HL-60 (cell line): ENCODE data around the gene CHD1.
"Not testable (repeated sequence)": the region's sequence is repeated elsewhere in the genome, so short reads cannot be mapped to it uniquely, and the experiment has no call there.

Experiments used
- DNase-seq, 2 experiments: peaks; one replicate each; pipeline ENCODE4 v3.0.0-alpha.2; 2010 to 2020; ENCODE audit warnings: low read depth in 1 of 2, low spot score in 1 of 2
- H3K27ac ChIP-seq: fragments of 250-450 bp; sonication (Bioruptor Pico); replicated peaks from 2 replicates; pipeline ENCODE4 v1.5.1; 2020; ENCODE audit warnings: mild to moderate bottlenecking, moderate library complexity
- H3K27me3 ChIP-seq: fragments of 250-450 bp; sonication (Bioruptor Pico); 2 replicates; pipeline ENCODE4 v1.5.1; 2021; ENCODE audit warnings: mild to moderate bottlenecking, moderate library complexity; ENCODE audit not compliant: insufficient read depth, poor library complexity, severe bottlenecking
- H3K4me3 ChIP-seq: replicated peaks from 2 replicates; pipeline ENCODE4 v1.5.1; 2011; ENCODE audit warnings: mild to moderate bottlenecking, control low read depth, low read length; ENCODE audit not compliant: insufficient read depth
- CTCF ChIP-seq: IDR thresholded peaks from one replicate; pipeline ENCODE4 v1.5.1; 2011; ENCODE audit warnings: low read length, control low read depth, inconsistent platforms; ENCODE audit not compliant: insufficient read depth
- GABPA ChIP-seq: IDR thresholded peaks from 2 replicates; pipeline ENCODE4 v1.6.1; 2012; ENCODE audit warnings: low read depth
- POLR2AphosphoS5 ChIP-seq: IDR thresholded peaks from 2 replicates; pipeline ENCODE4 v1.6.1; 2012; ENCODE audit warnings: low read depth
- REST ChIP-seq: IDR thresholded peaks from 2 replicates; pipeline ENCODE4 v1.6.1; 2012; ENCODE audit warnings: low read depth; ENCODE audit not compliant: insufficient replicate concordance
- SPI1 ChIP-seq: IDR thresholded peaks from 2 replicates; pipeline ENCODE4 v1.6.1; 2012; ENCODE audit warnings: low read depth, mild to moderate bottlenecking, borderline replicate concordance

CHD1 gene

GRCh38 chr5:98957307-98957706, 28.5 kb upstream of the CHD1 start:
- no peaks in the 10 kb centered on the region for H3K27me3 ChIP-seq
- no peak for TF ChIP-seq GABPA
- no peak for TF ChIP-seq REST
- TF ChIP-seq CTCF: no peak
- TF ChIP-seq SPI1: no peak
- no peak for TF ChIP-seq POLR2AphosphoS5
- no peak overlapping the region for H3K4me3 ChIP-seq
- H3K27ac ChIP-seq: no peak overlapping the region
- no peak for DNase-seq

GRCh38 chr5:98955888-98956287, 27.1 kb upstream of the CHD1 start:
- not testable (repeated sequence) for H3K27me3 ChIP-seq, DNase-seq, H3K4me3 ChIP-seq, H3K27ac ChIP-seq

- H3K27me3 ChIP-seq, DNase-seq, H3K4me3 ChIP-seq, H3K27ac ChIP-seq: not testable (repeated sequence)
These were observed 26.7 kb upstream of the CHD1 start for GRCh38 chr5:98955471-98955870.

DNA sequence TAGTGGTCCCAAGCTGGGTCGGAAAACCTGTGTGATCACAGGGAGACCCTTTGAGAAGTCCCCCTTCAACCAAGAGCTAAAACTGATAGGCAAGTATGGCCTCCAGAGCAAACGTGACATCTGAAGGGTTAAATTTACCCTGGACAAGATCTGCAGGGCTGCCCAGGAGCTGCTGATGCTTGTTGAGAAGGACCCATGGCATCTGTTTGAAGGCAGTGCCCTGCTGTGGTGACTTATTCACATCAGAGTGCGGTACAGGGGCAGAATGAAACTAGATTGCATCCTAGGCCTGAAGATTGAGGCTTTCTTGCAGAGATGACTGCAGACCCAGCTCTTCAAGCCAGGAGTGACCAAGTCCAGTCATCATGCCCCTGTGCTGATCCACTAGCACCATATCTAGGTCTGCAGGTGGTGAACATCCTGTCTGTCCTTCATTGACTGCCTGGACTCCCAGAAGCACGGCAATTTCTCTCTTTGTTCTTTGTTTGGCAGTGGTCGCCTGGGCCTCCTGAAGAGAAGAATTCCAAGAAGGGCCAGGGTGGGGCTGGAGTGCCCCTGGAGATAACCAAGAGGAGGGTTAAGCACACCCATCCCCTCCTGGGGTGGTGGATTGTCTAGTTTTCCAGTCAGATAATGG, 25.7 kb upstream of the CHD1 start:
- no peaks in the 10 kb centered on the region for H3K27me3 ChIP-seq
- no peak for DNase-seq
- H3K4me3 ChIP-seq: no peak overlapping the region
- H3K27ac ChIP-seq: no peak overlapping the region
- no peak for TF ChIP-seq SPI1
- TF ChIP-seq REST: no peak
- no peak for TF ChIP-seq GABPA
- no peak for TF ChIP-seq CTCF
- no peak for TF ChIP-seq POLR2AphosphoS5

DNA sequence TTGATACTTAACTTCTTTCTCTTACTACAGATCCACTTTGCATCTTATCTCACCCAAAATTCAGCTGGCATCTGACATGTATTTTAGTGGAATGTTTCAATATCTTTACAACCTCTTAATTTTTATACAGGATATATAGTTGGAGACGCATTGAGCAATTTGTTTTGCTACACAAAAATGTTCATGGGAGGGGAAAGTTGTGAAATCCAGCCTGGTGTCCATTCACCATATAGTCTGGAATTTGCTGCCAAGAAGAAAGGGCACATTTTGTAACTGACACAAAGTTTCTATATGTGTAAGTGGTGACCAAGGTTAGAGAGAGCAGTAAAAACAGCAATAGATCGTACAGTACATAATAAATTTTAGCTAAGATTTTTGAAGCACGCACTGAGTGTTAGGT, 14.0 kb upstream of the CHD1 start:
- Histone ChIP-seq H3K27me3 (no peaks in the 10 kb centered on the region), H3K27ac (no peak overlapping the region), H3K4me3 (no peak overlapping the region)
- DNase-seq: no peak
- TF ChIP-seq POLR2AphosphoS5 (no peak), GABPA (no peak), SPI1 (no peak), REST (no peak), CTCF (no peak)
